Measurements from ENCODE around the gene RBM24.
"Not testable (repeated sequence)": the region's sequence is repeated elsewhere in the genome, so short reads cannot be mapped to it uniquely, and the experiment has no call there.

The RBM24 gene

GRCh38 chr6:17291778-17292177, 10.6 kb downstream of the RBM24 start:
- no peak for DNase-seq (ENCODE audit: low read depth in 2 of 2)

- DNase-seq (ENCODE audit: low read depth in 2 of 2) = no peak
Measured at GRCh38 chr6:17292600-17293133, 11.5 kb downstream of the RBM24 start.

- DNase-seq (ENCODE audit: low read depth in 2 of 2) = no peak
Measured at GRCh38 chr6:17293395-17293794, 12.2 kb downstream of the RBM24 start.

- DNase-seq (ENCODE audit: low read depth in 2 of 2) = no peak
Measured at GRCh38 chr6:17297271-17298080, 16.3 kb downstream of the RBM24 start.

- no peak for DNase-seq (ENCODE audit: low read depth in 2 of 2)
Measured at GRCh38 chr6:17298257-17298656, 17.1 kb downstream of the RBM24 start.

- DNase-seq (ENCODE audit: low read depth in 2 of 2) = no peak
Measured at GRCh38 chr6:17299222-17299621, 18.1 kb downstream of the RBM24 start.

- no peak for DNase-seq (ENCODE audit: low read depth in 2 of 2)
Measured at GRCh38 chr6:17299750-17300149, 18.6 kb downstream of the RBM24 start.

GRCh38 chr6:17300637-17301036, 19.5 kb downstream of the RBM24 start:
- no peak for DNase-seq (ENCODE audit: low read depth in 2 of 2)

- DNase-seq (ENCODE audit: low read depth in 2 of 2) = no peak
Measured at GRCh38 chr6:17303444-17303843, 22.3 kb downstream of the RBM24 start.

- DNase-seq (ENCODE audit: low read depth in 2 of 2) = no peak
Measured at GRCh38 chr6:17305219-17306001, 24.2 kb downstream of the RBM24 start.

- DNase-seq (ENCODE audit: low read depth in 2 of 2) = no peak
Measured at GRCh38 chr6:17311595-17312311, 30.6 kb downstream of the RBM24 start.

GRCh38 chr6:17313238-17313637, 32.1 kb downstream of the RBM24 start:
- not testable (repeated sequence) for DNase-seq (ENCODE audit: low read depth in 2 of 2)

- DNase-seq (ENCODE audit: low read depth in 2 of 2) = no peak
Measured at GRCh38 chr6:17313971-17314370, 32.8 kb downstream of the RBM24 start.

- no peak for DNase-seq (ENCODE audit: low read depth in 2 of 2)
Measured at GRCh38 chr6:17315262-17315661, 34.1 kb downstream of the RBM24 start.

GRCh38 chr6:17318435-17319165, 37.4 kb downstream of the RBM24 start:
- DNase-seq (ENCODE audit: low read depth in 2 of 2) = no peak

- DNase-seq (ENCODE audit: low read depth in 2 of 2) = not testable (repeated sequence)
Measured at GRCh38 chr6:17320266-17320665, 39.1 kb downstream of the RBM24 start.

GRCh38 chr6:17331238-17331637, 50.1 kb downstream of the RBM24 start:
- DNase-seq (ENCODE audit: low read depth in 2 of 2) = no peak

- DNase-seq (ENCODE audit: low read depth in 2 of 2) = no peak
Measured at GRCh38 chr6:17334265-17334664, 53.1 kb downstream of the RBM24 start.

GRCh38 chr6:17336425-17336824, 55.3 kb downstream of the RBM24 start:
- no peak for DNase-seq (ENCODE audit: low read depth in 2 of 2)

GRCh38 chr6:17339308-17339670, 58.1 kb downstream of the RBM24 start:
- no peak for DNase-seq (ENCODE audit: low read depth in 2 of 2)

- DNase-seq (ENCODE audit: low read depth in 2 of 2) = no peak
Measured at GRCh38 chr6:17341117-17341805, 60.1 kb downstream of the RBM24 start.
